Effector memory CD4-positive, alpha-beta T cell (primary cell): ENCODE results near the gene RHBDD1.

Source experiments
- DNase-seq, 3 donors: peaks; one replicate each; pipeline ENCODE4 v3.0.0-alpha.2; 2020
- H3K27ac ChIP-seq: 2 replicates; pipeline ENCODE4 v1.7.0; 2013; ENCODE audit warnings: mild to moderate bottlenecking, low read length, moderate library complexity; ENCODE audit not compliant: insufficient read depth, poor library complexity, severe bottlenecking
- H3K27me3 ChIP-seq: replicated peaks from 2 replicates; pipeline ENCODE4 v1.7.0; 2013; ENCODE audit warnings: mild to moderate bottlenecking, low read length; ENCODE audit not compliant: insufficient read depth, control insufficient read depth, poor library complexity, severe bottlenecking
- H3K36me3 ChIP-seq: 2 replicates; pipeline ENCODE4 v1.7.0; 2013; ENCODE audit warnings: mild to moderate bottlenecking, low read length, moderate library complexity; ENCODE audit not compliant: control insufficient read depth, insufficient read depth
- H3K4me1 ChIP-seq: 2 replicates; pipeline ENCODE4 v1.7.0; 2013; ENCODE audit warnings: low read length, mild to moderate bottlenecking; ENCODE audit not compliant: control insufficient read depth, insufficient read depth, poor library complexity, severe bottlenecking
- H3K4me3 ChIP-seq: 2 replicates; pipeline ENCODE4 v1.7.0; 2013; ENCODE audit warnings: low read length, low read depth, mild to moderate bottlenecking; ENCODE audit not compliant: insufficient read depth, poor library complexity, severe bottlenecking
- H3K9me3 ChIP-seq: 2 replicates; pipeline ENCODE4 v1.7.0; 2013; ENCODE audit warnings: mild to moderate bottlenecking, low read length, moderate library complexity; ENCODE audit not compliant: control insufficient read depth

Gene RHBDD1

DNA sequence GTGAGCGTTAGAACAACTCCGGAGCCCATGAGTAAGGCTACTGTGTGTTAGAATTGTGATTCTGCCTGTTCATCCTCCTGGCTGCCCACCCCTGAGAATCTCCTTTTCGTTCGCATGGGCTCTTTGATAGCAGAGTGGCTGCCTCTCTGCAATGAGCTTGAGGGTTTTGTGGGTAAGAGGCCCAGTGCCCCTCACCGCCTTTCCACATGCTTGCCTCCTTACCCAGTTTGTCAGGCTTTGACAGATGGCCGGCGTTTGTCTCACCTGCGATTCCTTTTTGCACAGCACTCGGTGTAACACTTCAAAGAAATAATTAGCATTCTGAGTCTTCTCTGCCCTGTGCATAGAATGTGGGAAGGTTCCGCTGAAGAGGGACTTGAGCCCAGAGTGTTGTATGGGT is 138.0 kb downstream of the RHBDD1 start:
- H3K27me3 ChIP-seq: no peaks in the 10 kb centered on the region
- H3K9me3 ChIP-seq: no peaks in the 10 kb centered on the region
- no peak overlapping the region for H3K4me3 ChIP-seq
- H3K4me1 ChIP-seq: no peaks in the 10 kb centered on the region
- peaks cover 3% of the 10 kb centered on the region for H3K36me3 ChIP-seq
- no peak for DNase-seq
- no peak overlapping the region for H3K27ac ChIP-seq

DNA sequence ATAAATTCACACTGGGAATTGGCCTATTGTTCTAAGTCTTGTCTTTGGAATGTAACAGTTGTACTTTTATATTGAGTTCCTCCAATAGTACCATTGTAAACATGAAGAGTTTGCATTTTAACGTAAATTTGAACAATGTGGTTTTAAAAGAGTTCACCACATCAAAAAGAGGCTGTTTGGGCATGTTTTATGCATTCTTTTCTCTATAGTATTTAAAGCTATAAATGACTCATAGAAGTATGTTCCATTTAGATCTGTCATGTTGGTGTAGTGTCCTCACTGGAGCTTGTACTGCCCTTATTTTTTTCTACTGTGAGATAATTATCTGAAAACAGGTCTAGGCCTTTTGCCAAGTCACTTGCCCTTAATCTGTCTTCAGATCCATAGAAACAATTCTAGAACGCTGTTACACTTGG is 141.9 kb downstream of the RHBDD1 start:
- H3K36me3 ChIP-seq: no peaks in the 10 kb centered on the region
- no peak for DNase-seq

DNA sequence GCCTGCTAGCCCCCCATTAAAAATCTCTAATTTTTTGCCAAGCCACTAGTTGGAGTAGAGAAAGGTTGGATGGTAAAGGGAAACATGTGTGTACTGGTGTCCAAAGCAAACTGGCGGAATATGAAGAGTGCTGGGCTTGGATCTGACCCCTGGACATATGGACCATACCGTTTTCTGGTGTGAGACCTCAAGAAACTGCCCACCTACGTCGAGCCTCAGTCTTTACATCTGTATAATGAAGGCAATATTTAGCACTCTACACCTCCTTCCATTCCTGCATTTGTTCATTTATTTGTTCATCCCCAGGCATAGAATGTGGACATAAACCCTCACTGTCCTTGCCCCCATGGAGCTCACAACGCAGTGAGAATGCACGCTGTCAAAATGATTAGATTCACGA is 142.4 kb downstream of the RHBDD1 start:
- H3K4me3 ChIP-seq: no peak overlapping the region
- no peaks in the 10 kb centered on the region for H3K4me1 ChIP-seq
- H3K27ac ChIP-seq: no peak overlapping the region
- no peaks in the 10 kb centered on the region for H3K27me3 ChIP-seq
- H3K36me3 ChIP-seq: no peaks in the 10 kb centered on the region
- no peak for DNase-seq
- no peaks in the 10 kb centered on the region for H3K9me3 ChIP-seq

More for the DNA sequence above, 141.9 kb downstream of the RHBDD1 start:
- Histone ChIP-seq H3K27ac (no peak overlapping the region), H3K27me3 (no peaks in the 10 kb centered on the region), H3K4me3 (no peak overlapping the region), H3K9me3 (no peaks in the 10 kb centered on the region), H3K4me1 (no peaks in the 10 kb centered on the region)

DNA sequence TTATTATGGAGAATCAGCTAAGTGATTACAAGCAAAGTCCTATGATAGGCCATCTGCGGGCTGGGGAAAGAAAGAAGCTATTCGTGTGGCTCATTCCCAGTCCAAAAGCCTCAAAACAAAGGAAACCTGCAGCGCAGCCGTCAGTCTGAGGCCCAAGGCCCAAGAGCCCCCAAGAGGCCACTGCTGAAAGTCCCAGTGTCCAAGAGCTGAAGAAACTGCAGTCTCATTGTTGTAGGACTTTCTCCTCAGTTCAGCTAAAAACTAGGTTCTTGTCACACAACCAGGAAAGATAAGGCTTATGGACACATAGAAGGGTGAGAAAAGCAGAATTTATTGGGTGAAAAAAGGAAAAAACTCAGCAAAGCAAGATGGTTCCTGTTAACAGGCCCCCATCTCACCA is 143.2 kb downstream of the RHBDD1 start:
- Histone ChIP-seq H3K36me3 (no peaks in the 10 kb centered on the region), H3K27ac (no peak overlapping the region)

GRCh38 chr2:226981791-226982326 is 146.0 kb downstream of the RHBDD1 start:
- Histone ChIP-seq H3K4me1 (peaks cover 6% of the 10 kb centered on the region), H3K9me3 (no peaks in the 10 kb centered on the region), H3K27ac (no peak overlapping the region), H3K4me3 (no peak overlapping the region), H3K27me3 (no peaks in the 10 kb centered on the region), H3K36me3 (no peaks in the 10 kb centered on the region)
- no peak for DNase-seq

More for the DNA sequence above, 143.2 kb downstream of the RHBDD1 start:
- no peak overlapping the region for H3K4me3 ChIP-seq
- no peaks in the 10 kb centered on the region for H3K27me3 ChIP-seq
- H3K4me1 ChIP-seq: peaks cover 2% of the 10 kb centered on the region
- no peak for DNase-seq
- H3K9me3 ChIP-seq: no peaks in the 10 kb centered on the region

DNA sequence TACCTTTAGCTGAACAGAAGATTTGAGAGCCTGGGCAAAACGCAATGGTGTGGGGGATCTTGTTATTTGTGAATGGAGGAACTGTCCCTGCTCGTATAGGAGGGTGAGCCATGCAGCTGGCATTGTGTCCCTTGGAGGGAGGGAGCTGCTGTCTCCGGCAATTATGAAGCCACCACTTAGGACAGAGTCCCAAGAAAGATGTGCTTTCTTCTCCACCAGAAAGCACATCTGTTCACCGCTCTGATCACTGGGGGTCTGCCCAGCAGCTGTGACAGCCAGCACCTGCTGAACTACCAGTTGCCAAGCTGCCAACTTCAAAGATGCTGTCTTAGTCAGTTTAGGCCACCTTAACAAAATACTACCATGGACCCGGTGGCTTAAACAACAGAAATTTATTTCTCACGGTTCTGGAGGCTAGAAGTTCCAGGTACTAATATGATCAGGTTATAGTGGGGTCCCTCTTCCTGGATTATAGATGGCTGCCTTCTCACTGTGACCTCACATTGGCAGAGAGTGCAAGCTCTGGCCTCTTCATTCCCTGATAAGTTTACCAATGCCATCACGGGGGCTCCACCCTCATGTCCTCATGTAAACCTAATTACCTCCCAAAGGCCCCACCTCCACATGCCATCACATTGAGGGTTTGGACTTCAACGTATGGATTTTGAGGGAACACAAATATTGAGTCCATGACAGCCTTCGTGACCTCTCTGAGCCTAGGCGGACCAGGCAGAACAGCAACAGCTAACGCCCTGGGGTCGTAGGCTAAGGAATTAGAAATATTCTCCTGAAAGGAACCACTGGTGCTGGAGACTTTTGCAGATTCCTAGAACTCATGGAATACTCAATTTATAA is 148.3 kb downstream of the RHBDD1 start:
- H3K27ac ChIP-seq: no peak overlapping the region
- H3K4me3 ChIP-seq: no peak overlapping the region
- no peaks in the 10 kb centered on the region for H3K36me3 ChIP-seq
- no peaks in the 10 kb centered on the region for H3K27me3 ChIP-seq
- no peak for DNase-seq
- H3K4me1 ChIP-seq: peaks cover 6% of the 10 kb centered on the region
- H3K9me3 ChIP-seq: no peaks in the 10 kb centered on the region

DNA sequence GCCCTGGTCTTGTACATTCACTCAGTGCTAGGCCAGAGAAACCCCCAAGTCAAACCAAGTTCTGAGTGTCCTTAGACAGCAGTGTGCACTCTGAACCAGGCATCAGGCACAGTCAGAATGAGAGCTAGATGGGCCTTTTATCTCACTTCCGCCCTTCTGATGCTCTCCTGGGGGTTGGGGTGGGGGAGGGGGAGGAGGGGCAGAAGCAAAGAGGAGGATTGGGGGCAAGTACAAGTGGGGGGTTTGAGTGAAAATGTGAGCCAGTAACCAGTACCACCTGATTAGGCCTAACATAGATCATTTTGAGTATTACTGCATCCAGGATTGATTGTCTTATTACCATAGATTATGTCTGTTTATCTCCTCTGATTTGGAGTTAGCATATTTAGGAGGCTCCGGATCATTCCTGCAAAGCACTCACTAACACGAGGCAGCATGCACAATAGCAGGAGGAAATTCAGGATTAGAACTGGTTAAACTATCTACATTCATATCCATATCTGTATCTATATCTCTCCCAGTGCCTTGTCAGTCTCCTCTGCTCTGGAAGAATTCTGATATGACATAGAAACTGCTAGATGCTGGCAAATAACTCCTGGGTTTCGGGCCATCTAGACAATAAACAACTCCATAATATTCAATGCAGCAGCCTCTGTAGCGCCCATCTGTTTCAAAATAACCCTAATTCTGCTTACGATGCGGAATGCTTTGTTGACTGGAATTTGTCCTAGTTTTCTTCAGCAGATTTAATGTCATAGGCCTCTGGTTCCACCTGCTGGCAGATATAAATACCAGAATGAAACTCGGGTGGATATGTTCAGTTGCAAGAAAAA is 149.1 kb downstream of the RHBDD1 start:
- no peak overlapping the region for H3K4me3 ChIP-seq
- no peaks in the 10 kb centered on the region for H3K36me3 ChIP-seq
- H3K9me3 ChIP-seq: no peaks in the 10 kb centered on the region
- H3K27me3 ChIP-seq: no peaks in the 10 kb centered on the region
- no peak for DNase-seq
- peaks cover 6% of the 10 kb centered on the region for H3K4me1 ChIP-seq
- H3K27ac ChIP-seq: no peak overlapping the region

GRCh38 chr2:226985583-226985946 is 149.7 kb downstream of the RHBDD1 start:
- Histone ChIP-seq H3K36me3 (peaks cover under 1% of the 10 kb centered on the region), H3K27ac (no peak overlapping the region), H3K27me3 (no peaks in the 10 kb centered on the region), H3K4me3 (no peak overlapping the region), H3K9me3 (no peaks in the 10 kb centered on the region), H3K4me1 (peaks cover 6% of the 10 kb centered on the region)
- no peak for DNase-seq

DNA sequence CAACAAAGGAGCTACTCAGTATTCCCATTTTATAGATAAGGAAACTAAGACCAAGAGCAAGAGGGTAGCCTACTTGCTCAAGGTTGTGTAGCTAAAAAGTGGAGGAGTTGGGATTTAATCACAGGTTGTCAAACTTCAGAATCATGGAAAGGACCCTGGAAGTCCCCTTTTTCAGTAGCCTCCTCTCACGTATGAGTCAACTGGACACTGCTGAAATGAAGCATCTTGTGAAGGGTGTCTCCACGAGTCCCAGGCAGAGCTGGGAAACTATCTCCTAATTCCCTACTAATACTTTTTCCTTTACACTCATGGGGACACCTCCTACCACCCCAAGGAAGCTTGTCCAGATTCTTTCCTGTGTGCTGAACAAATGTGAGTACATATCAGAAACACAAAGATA is 155.8 kb downstream of the RHBDD1 start:
- no peaks in the 10 kb centered on the region for H3K4me1 ChIP-seq
- H3K27me3 ChIP-seq: no peaks in the 10 kb centered on the region
- H3K4me3 ChIP-seq: no peak overlapping the region
- DNase-seq: no peak
- peaks cover 10% of the 10 kb centered on the region for H3K36me3 ChIP-seq
- no peaks in the 10 kb centered on the region for H3K9me3 ChIP-seq
- no peak overlapping the region for H3K27ac ChIP-seq

- no peak overlapping the region for H3K27ac ChIP-seq
- no peak overlapping the region for H3K4me3 ChIP-seq
- no peaks in the 10 kb centered on the region for H3K27me3 ChIP-seq
- DNase-seq: no peak
- no peaks in the 10 kb centered on the region for H3K9me3 ChIP-seq
- no peaks in the 10 kb centered on the region for H3K4me1 ChIP-seq
- H3K36me3 ChIP-seq: peaks cover 10% of the 10 kb centered on the region
Observed at GRCh38 chr2:226993171-226993570, 157.3 kb downstream of the RHBDD1 start.
